Measurements from ENCODE around the gene HDAC7.
A peak's percentile ranks its signal among the peaks of the same experiment; 100 is the strongest.

The HDAC7 gene

GRCh38 chr12:47819896-47820630 lies at the start of gene HDAC7:
TSS of gene HDAC7 (minus strand) at chr12:47819903. CDS start at chr12:47819785, 118 bp downstream.
- Mint-ChIP-seq H3K4me1 (peaks cover 48% of the 10 kb centered on the region), H3K27ac (peak within 1 kb of the TSS; percentile 94), H3K4me3 (peak within 1 kb of the TSS; percentile 93), H3K36me3 (no peaks in the 10 kb centered on the region), H3K27me3 (no peaks in the 10 kb centered on the region), H3K9me3 (no peaks in the 10 kb centered on the region)
- DNase-seq (ENCODE audit: low spot score in 2 of 2) = no peak
- peak; percentile 80 for ATAC-seq (ENCODE audit: low read depth)

DNA sequence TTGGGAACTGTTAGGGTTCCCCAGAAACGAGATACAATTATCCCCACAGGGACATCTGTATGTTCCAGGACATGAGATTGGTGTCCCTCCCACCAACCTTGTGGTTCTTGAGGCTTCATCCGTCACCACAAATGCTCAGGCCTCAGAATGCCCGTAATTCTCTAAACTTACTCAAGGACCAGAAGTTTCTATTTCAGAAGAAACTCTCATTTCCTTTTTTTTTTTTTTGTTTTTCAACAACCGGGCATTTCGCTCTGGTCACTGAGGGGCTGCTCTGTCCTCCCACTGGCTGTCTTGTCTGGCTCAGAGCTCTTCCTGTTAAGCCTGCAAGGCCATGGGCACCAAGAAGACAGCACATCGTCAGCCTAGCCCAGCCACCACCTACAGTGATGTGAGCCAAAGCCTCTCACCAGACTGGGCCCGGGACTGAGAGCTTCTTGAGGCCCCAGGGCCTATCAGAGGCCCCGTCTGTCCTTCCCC lies 48.9 kb upstream of the HDAC7 start:
- Mint-ChIP-seq H3K27me3 (no peaks in the 10 kb centered on the region), H3K4me3 (peak overlapping the region; percentile 50), H3K4me1 (peaks cover 15% of the 10 kb centered on the region), H3K9me3 (no peaks in the 10 kb centered on the region), H3K36me3 (no peaks in the 10 kb centered on the region), H3K27ac (peak overlapping the region; percentile 66)
- DNase-seq (ENCODE audit: low spot score in 2 of 2) = no peak
- ATAC-seq (ENCODE audit: low read depth) = peak; percentile 58

GRCh38 chr12:47868041-47868440 lies 48.3 kb upstream of the HDAC7 start:
- DNase-seq (ENCODE audit: low spot score in 2 of 2) = no peak
- H3K27ac Mint-ChIP-seq = no peak overlapping the region
- H3K4me1 Mint-ChIP-seq = peaks cover 15% of the 10 kb centered on the region
- H3K36me3 Mint-ChIP-seq = no peaks in the 10 kb centered on the region
- H3K4me3 Mint-ChIP-seq = no peak overlapping the region
- no peak for ATAC-seq (ENCODE audit: low read depth)
- H3K27me3 Mint-ChIP-seq = no peaks in the 10 kb centered on the region
- H3K9me3 Mint-ChIP-seq = no peaks in the 10 kb centered on the region

- Mint-ChIP-seq H3K4me1 (peaks cover 15% of the 10 kb centered on the region), H3K4me3 (no peak overlapping the region), H3K36me3 (no peaks in the 10 kb centered on the region), H3K27ac (no peak overlapping the region), H3K27me3 (no peaks in the 10 kb centered on the region), H3K9me3 (no peaks in the 10 kb centered on the region)
- ATAC-seq (ENCODE audit: low read depth) = no peak
- DNase-seq (ENCODE audit: low spot score in 2 of 2) = no peak
These were observed 47.8 kb upstream of the HDAC7 start for GRCh38 chr12:47867495-47867941.

GRCh38 chr12:47864646-47865235 lies 45.0 kb upstream of the HDAC7 start:
- ATAC-seq (ENCODE audit: low read depth) (no peak), DNase-seq (ENCODE audit: low spot score in 2 of 2) (no peak)
- peaks cover 8% of the 10 kb centered on the region for H3K4me1 Mint-ChIP-seq
- no peaks in the 10 kb centered on the region for H3K27me3 Mint-ChIP-seq
- H3K4me3 Mint-ChIP-seq = no peak overlapping the region
- no peak overlapping the region for H3K27ac Mint-ChIP-seq
- H3K36me3 Mint-ChIP-seq = no peaks in the 10 kb centered on the region
- H3K9me3 Mint-ChIP-seq = no peaks in the 10 kb centered on the region

GRCh38 chr12:47863985-47864384 lies 44.3 kb upstream of the HDAC7 start:
- no peaks in the 10 kb centered on the region for H3K36me3 Mint-ChIP-seq
- ATAC-seq (ENCODE audit: low read depth) (no peak), DNase-seq (ENCODE audit: low spot score in 2 of 2) (no peak)
- peaks cover 10% of the 10 kb centered on the region for H3K4me1 Mint-ChIP-seq
- H3K27me3 Mint-ChIP-seq = no peaks in the 10 kb centered on the region
- no peak overlapping the region for H3K27ac Mint-ChIP-seq
- H3K4me3 Mint-ChIP-seq = no peak overlapping the region
- no peaks in the 10 kb centered on the region for H3K9me3 Mint-ChIP-seq

- no peaks in the 10 kb centered on the region for H3K36me3 Mint-ChIP-seq
- no peak overlapping the region for H3K4me3 Mint-ChIP-seq
- H3K27me3 Mint-ChIP-seq = no peaks in the 10 kb centered on the region
- DNase-seq (ENCODE audit: low spot score in 2 of 2) (no peak), ATAC-seq (ENCODE audit: low read depth) (no peak)
- H3K4me1 Mint-ChIP-seq = peaks cover 5% of the 10 kb centered on the region
- H3K9me3 Mint-ChIP-seq = no peaks in the 10 kb centered on the region
- H3K27ac Mint-ChIP-seq = no peak overlapping the region
These were observed 43.8 kb upstream of the HDAC7 start for GRCh38 chr12:47863467-47863866.

DNA sequence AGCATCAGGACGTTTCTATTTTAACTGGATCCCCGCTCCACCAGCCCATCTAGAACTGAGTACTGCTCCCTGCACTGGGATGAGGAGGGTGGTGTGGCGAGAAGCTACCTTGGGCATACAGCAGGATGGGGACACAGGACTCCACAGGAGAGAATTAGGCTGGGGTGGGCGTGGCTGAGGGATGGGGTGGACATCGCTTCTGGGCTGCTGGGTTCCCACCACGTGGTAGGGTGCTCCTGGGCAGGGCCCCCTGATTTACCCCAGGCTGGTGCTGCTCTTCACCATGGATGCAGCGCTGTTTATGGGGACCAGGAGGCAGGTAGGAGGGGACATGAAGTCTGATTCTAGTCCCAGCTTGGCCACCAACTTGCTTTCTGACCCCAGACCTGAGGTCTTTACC lies 43.2 kb upstream of the HDAC7 start:
- DNase-seq (ENCODE audit: low spot score in 2 of 2) = no peak
- Mint-ChIP-seq H3K4me1 (peaks cover 3% of the 10 kb centered on the region), H3K27ac (no peak overlapping the region)

GRCh38 chr12:47862167-47862750 lies 42.6 kb upstream of the HDAC7 start:
- H3K27me3 Mint-ChIP-seq = no peaks in the 10 kb centered on the region
- no peaks in the 10 kb centered on the region for H3K36me3 Mint-ChIP-seq

More for the DNA sequence above, 43.2 kb upstream of the HDAC7 start:
- H3K4me3 Mint-ChIP-seq = no peak overlapping the region
- no peaks in the 10 kb centered on the region for H3K27me3 Mint-ChIP-seq
- H3K9me3 Mint-ChIP-seq = no peaks in the 10 kb centered on the region
- H3K36me3 Mint-ChIP-seq = no peaks in the 10 kb centered on the region
- no peak for ATAC-seq (ENCODE audit: low read depth)

DNA sequence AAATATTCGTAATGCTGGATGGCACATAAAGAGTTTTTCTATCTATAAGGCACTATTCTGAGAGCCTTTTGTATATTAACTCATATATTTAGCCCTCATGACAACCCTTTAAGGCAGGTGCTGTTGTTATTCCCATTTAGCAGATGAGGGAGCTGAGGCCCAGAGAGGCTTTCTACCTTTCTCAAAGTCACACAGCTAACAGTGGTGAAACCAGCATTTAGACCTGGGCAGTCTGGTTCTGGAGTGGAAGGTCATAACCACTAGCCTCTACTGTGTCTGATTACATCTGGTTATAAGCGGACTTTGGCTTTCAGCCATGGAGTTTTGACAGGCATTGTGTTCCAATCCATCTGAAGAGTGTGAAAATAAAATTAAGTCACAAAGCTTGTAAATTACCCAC lies 41.2 kb upstream of the HDAC7 start:
- Mint-ChIP-seq H3K4me1 (peaks cover 3% of the 10 kb centered on the region), H3K27me3 (no peaks in the 10 kb centered on the region), H3K27ac (no peak overlapping the region), H3K36me3 (no peaks in the 10 kb centered on the region), H3K9me3 (no peaks in the 10 kb centered on the region), H3K4me3 (no peak overlapping the region)
- ATAC-seq (ENCODE audit: low read depth) (no peak), DNase-seq (ENCODE audit: low spot score in 2 of 2) (no peak)

More at GRCh38 chr12:47862167-47862750, 42.6 kb upstream of the HDAC7 start:
- Mint-ChIP-seq H3K27ac (no peak overlapping the region), H3K9me3 (no peaks in the 10 kb centered on the region), H3K4me1 (peaks cover 3% of the 10 kb centered on the region), H3K4me3 (no peak overlapping the region)
- ATAC-seq (ENCODE audit: low read depth) = no peak
- no peak for DNase-seq (ENCODE audit: low spot score in 2 of 2)

DNA sequence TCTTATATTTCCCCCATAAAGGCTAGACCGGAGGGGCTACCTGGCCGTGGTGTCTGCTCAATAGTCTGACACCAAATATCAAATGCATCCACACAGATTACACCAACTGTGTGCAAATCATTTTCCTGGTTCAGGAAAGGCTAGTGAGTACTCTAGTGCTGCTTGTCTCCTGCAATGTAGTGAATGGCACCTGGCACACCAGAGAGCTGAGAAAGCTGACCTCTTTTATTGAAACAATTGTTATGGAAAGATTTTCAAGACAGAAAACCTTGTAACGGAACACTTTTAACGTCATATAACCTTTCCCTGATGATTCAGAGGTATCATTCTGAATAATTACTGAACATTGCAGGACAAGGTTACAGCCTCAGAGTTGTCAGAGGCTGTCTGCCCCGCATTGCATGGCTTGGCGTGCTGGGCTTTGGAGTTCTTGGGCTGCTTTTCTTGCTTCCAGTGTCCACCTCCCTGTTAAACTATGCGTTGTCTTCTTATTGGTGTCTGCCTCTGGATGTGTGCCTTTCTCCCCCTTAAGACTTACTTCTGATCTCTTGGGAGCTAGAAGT lies 40.7 kb upstream of the HDAC7 start:
- DNase-seq (ENCODE audit: low spot score in 2 of 2) (no peak), ATAC-seq (ENCODE audit: low read depth) (no peak)
- H3K9me3 Mint-ChIP-seq = no peaks in the 10 kb centered on the region
- no peaks in the 10 kb centered on the region for H3K27me3 Mint-ChIP-seq
- H3K36me3 Mint-ChIP-seq = no peaks in the 10 kb centered on the region
- peaks cover 3% of the 10 kb centered on the region for H3K4me1 Mint-ChIP-seq
- no peak overlapping the region for H3K4me3 Mint-ChIP-seq
- H3K27ac Mint-ChIP-seq = no peak overlapping the region

DNA sequence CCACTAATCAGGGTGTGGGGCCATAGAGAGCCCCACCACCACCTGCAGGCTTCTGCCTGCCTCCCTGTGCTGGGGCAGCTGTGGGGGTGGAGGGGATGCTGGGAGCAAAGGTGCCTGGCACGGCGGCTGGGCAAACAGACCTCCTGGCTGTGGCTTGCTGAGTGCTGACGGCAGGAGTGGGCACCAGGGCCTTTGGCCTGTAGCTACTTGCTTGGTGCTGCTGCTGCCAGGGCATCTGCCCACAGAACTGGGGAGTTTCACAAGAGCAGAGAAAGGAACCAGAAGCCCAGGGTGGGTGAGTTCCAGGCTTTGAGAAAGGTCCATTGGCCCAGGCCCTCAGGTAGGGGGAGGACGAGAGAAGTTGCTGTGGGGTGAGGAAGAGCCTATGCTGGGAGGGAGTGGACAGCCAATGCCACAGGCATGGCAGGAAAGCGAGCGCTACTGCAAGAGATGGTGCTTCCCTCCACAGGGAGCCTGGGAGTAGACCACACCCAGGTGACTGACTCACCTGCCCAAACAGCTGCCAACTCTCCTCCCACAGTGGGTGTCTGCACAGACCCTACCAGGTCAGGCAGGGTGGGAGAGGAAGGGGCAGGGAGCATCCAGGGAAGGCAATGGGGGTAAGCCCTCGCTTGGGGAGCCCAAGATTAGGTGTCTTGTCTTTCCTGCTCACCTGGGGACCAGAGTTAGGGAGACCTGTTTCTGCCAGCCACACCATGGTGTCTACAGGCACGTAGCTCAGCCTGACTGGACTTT lies 39.0 kb upstream of the HDAC7 start:
- H3K4me1 Mint-ChIP-seq = peaks cover 3% of the 10 kb centered on the region
- H3K4me3 Mint-ChIP-seq = no peak overlapping the region
- no peak for ATAC-seq (ENCODE audit: low read depth)
- no peak for DNase-seq (ENCODE audit: low spot score in 2 of 2)
- no peak overlapping the region for H3K27ac Mint-ChIP-seq
- H3K27me3 Mint-ChIP-seq = no peaks in the 10 kb centered on the region
- no peaks in the 10 kb centered on the region for H3K36me3 Mint-ChIP-seq
- no peaks in the 10 kb centered on the region for H3K9me3 Mint-ChIP-seq

DNA sequence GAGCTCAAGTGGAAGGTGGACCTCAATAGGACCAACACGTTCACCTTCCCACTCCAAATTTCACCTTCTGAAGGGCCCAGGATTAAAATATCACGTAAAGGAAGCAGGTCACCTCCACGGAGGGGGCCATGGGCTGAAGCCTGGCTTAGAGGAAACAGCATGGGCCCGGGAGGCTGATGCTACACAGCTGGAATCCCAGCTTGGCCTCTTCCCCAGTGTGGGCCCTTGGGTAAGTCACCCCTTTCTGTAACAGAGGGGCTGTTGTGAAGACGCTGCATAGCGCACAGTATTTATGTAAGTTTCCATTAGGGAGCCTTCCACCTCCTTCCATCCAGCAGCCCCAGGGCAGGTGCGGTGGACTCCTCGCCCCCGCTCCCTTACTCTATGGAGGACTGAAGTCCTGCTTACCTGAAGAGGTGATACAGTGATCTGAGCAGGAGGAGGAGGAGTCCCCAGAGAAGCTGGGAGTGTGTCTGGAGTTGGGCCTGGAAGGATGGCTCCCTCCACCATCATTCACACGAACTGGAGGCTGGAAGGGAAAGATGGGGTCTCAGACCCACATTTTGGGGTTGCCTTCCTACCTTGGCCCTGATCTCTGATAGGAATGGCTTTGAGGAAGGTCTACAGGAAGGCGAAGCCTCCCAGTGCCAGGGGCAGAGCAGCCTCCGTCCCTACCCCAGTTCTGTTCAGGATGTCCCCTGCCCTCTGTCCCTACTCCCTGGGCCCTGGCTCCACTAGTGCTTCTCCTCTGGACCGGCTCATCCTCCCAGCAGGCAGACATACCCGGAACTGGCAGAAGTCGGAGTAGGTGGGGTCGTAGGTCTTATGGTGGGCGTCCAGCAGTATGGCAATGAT lies 37.2 kb upstream of the HDAC7 start:
- H3K4me3 Mint-ChIP-seq = no peak overlapping the region
- DNase-seq (ENCODE audit: low spot score in 2 of 2) = no peak
- H3K4me1 Mint-ChIP-seq = peaks cover 3% of the 10 kb centered on the region
- ATAC-seq (ENCODE audit: low read depth) = no peak
- H3K27me3 Mint-ChIP-seq = no peaks in the 10 kb centered on the region
- no peak overlapping the region for H3K27ac Mint-ChIP-seq
- H3K9me3 Mint-ChIP-seq = no peaks in the 10 kb centered on the region
- H3K36me3 Mint-ChIP-seq = no peaks in the 10 kb centered on the region
